H1 (cell line): ENCODE measurements around the gene ISOC2. TPM values are rescaled to one million over a fixed set of nuclear protein-coding genes. Genes with fewer than 3 reads are reported as not detected.

ENCODE experiments used
- CTCF ChIA-PET: fragments of 300-600 bp; sonication (Branson Sonifier 250); formaldehyde crosslinking; loops from one replicate; lab custom pipeline; 2021; ENCODE audit not compliant: partially characterized antibody; lab: Charles Lee
- POLR2A ChIA-PET: fragments of 300-600 bp; sonication (Branson Sonifier 250); formaldehyde crosslinking; loops from one replicate; lab custom pipeline; 2021; ENCODE audit warnings: inconsistent platforms; ENCODE audit not compliant: partially characterized antibody; lab: Charles Lee
- DNase-seq, 2 experiments: peaks; one replicate each; pipeline versions ENCODE4 v3.0.0 to v3.0.0-alpha.2; 2010 to 2022; ENCODE audit warnings: low spot score in 2 of 2, low read depth in 1 of 2, mixed read lengths in 1 of 2
- FAIRE-seq: peaks from 2 replicates; lab custom pipeline; 2011; peaks lifted over from hg19 to GRCh38; lab: Jason Lieb, UNC
- H2AFZ ChIP-seq: 2 replicates; pipeline ENCODE4 v1.8.1; 2012; ENCODE audit warnings: low read length, inconsistent platforms
- H2AK5ac ChIP-seq: 2 replicates; pipeline ENCODE4 v1.6.1; 2013; ENCODE audit warnings: low read depth, low read length
- H2BK120ac ChIP-seq: replicated peaks from 2 replicates; pipeline ENCODE3; 2013; ENCODE audit warnings: low read depth, low read length, inconsistent platforms
- H2BK12ac ChIP-seq: 2 replicates; pipeline ENCODE4 v1.6.1; 2013; ENCODE audit warnings: low read depth, low read length
- H2BK15ac ChIP-seq: 2 replicates; pipeline ENCODE4 v1.6.1; 2013; ENCODE audit warnings: low read length
- H2BK20ac ChIP-seq: 2 replicates; pipeline ENCODE4 v1.6.1; 2013; ENCODE audit warnings: low read length
- H2BK5ac ChIP-seq: 2 replicates; pipeline ENCODE4 v1.6.1; 2013; ENCODE audit warnings: low read depth, low read length
- H3K14ac ChIP-seq: 2 replicates; pipeline ENCODE4 v1.6.1; 2013; ENCODE audit warnings: inconsistent platforms; ENCODE audit not compliant: insufficient read length
- H3K18ac ChIP-seq: 2 replicates; pipeline ENCODE4 v1.6.1; 2013; ENCODE audit warnings: low read length; ENCODE audit errors: extremely low read depth
- H3K23ac ChIP-seq: 2 replicates; pipeline ENCODE4 v1.6.1; 2013; ENCODE audit warnings: inconsistent platforms; ENCODE audit not compliant: insufficient read length
- H3K23me2 ChIP-seq: 2 replicates; pipeline ENCODE4 v1.6.1; 2013; ENCODE audit warnings: low read depth, low read length
- H3K27ac ChIP-seq: 2 replicates; pipeline ENCODE4 v1.6.1; 2011; ENCODE audit warnings: low read depth, low read length, inconsistent platforms
- H3K27me3 ChIP-seq, 4 experiments: replicated peaks in 1 of 4; 1 replicate in 1 of 4; 2 replicates in 3 of 4; pipeline versions ENCODE4 v1.6.1 to v1.8.1; 2011 to 2013; ENCODE audit warnings: low read length in 3 of 4, mild to moderate bottlenecking in 3 of 4, inconsistent platforms in 2 of 4, mixed read lengths in 2 of 4, moderate library complexity in 1 of 4; ENCODE audit not compliant: control insufficient read depth in 3 of 4, insufficient read depth in 3 of 4; ENCODE audit errors: extremely low read depth in 1 of 4
- H3K36me3 ChIP-seq, 4 experiments: 2 replicates each; pipeline versions ENCODE4 v1.6.1 to v1.8.1; 2011 to 2013; ENCODE audit warnings: mild to moderate bottlenecking in 4 of 4, low read length in 3 of 4, moderate library complexity in 2 of 4, control low read depth in 1 of 4, inconsistent platforms in 1 of 4; ENCODE audit not compliant: insufficient read depth in 4 of 4, control insufficient read depth in 2 of 4
- H3K4ac ChIP-seq: replicated peaks from 2 replicates; pipeline ENCODE3; 2013; ENCODE audit warnings: low read length, low read depth, mixed read lengths, inconsistent platforms; ENCODE audit not compliant: insufficient read length
- H3K4me1 ChIP-seq, 4 experiments: replicated peaks in 1 of 4; 1 replicate in 1 of 4; 2 replicates in 3 of 4; pipeline versions ENCODE4 v1.6.1 to v1.8.1; 2011 to 2013; ENCODE audit warnings: low read length in 3 of 4, inconsistent platforms in 2 of 4, mixed read lengths in 1 of 4; ENCODE audit not compliant: insufficient read depth in 4 of 4, control insufficient read depth in 3 of 4
- H3K4me2 ChIP-seq, 2 experiments: 2 replicates each; pipeline versions ENCODE4 v1.6.1 to v1.8.1; 2011 to 2013; ENCODE audit warnings: low read depth in 2 of 2, low read length in 2 of 2, control low read depth in 1 of 2, inconsistent platforms in 1 of 2, mild to moderate bottlenecking in 1 of 2; ENCODE audit not compliant: insufficient read depth in 1 of 2
- H3K4me3 ChIP-seq, 4 experiments: fragments of 200-600, 300-600 bp in 1 of 4; sonication (generic), shearing (Covaris generic), sonication (Bioruptor Twin) in 1 of 4; 2 replicates each; pipeline versions ENCODE4 v1.5.1 to v1.8.1; 2011 to 2016; ENCODE audit warnings: low read length in 4 of 4, low read depth in 3 of 4, control low read depth in 2 of 4, inconsistent platforms in 2 of 4, mild to moderate bottlenecking in 2 of 4, mixed read lengths in 1 of 4, moderate library complexity in 1 of 4; ENCODE audit not compliant: insufficient read depth in 2 of 4; ENCODE audit errors: extremely low read depth in 1 of 4
- H3K56ac ChIP-seq: replicated peaks from 2 replicates; pipeline ENCODE3; 2013; ENCODE audit warnings: low read depth, mild to moderate bottlenecking, mixed read lengths, low read length, inconsistent platforms; ENCODE audit not compliant: insufficient read length
- H3K79me1 ChIP-seq: 2 replicates; pipeline ENCODE4 v1.6.1; 2013; ENCODE audit warnings: low read depth, low read length, control low read depth
- H3K79me2 ChIP-seq, 2 experiments: 2 replicates each; pipeline versions ENCODE4 v1.6.1 to v1.8.1; 2012 to 2013; ENCODE audit warnings: low read length in 2 of 2, mild to moderate bottlenecking in 2 of 2, inconsistent platforms in 1 of 2; ENCODE audit not compliant: insufficient read depth in 2 of 2, control insufficient read depth in 1 of 2
- H3K9ac ChIP-seq, 4 experiments: replicated peaks in 1 of 4; 1 replicate in 1 of 4; 2 replicates in 3 of 4; pipeline versions ENCODE4 v1.6.1 to v1.8.1; 2011 to 2013; ENCODE audit warnings: low read depth in 3 of 4, low read length in 3 of 4, control low read depth in 2 of 4, mild to moderate bottlenecking in 2 of 4, moderate library complexity in 2 of 4, inconsistent platforms in 1 of 4; ENCODE audit errors: extremely low read depth in 1 of 4
- H3K9me3 ChIP-seq, 2 experiments: 2 replicates each; pipeline versions ENCODE4 v1.6.1 to v1.8.1; 2012 to 2013; ENCODE audit warnings: mild to moderate bottlenecking in 2 of 2, moderate library complexity in 2 of 2, control low read depth in 1 of 2, inconsistent platforms in 1 of 2, low read depth in 1 of 2, low read length in 1 of 2, mixed read lengths in 1 of 2; ENCODE audit not compliant: insufficient read depth in 2 of 2
- H4K20me1 ChIP-seq, 2 experiments: replicated peaks in 1 of 2; 2 replicates each; pipeline versions ENCODE3 to v1.8.1; 2011 to 2013; ENCODE audit warnings: inconsistent platforms in 2 of 2, low read length in 2 of 2, mild to moderate bottlenecking in 1 of 2; ENCODE audit not compliant: insufficient read depth in 2 of 2, control insufficient read depth in 1 of 2
- H4K5ac ChIP-seq: 2 replicates; pipeline ENCODE4 v1.6.1; 2013; ENCODE audit warnings: low read length, low read depth, mixed read lengths, inconsistent platforms; ENCODE audit not compliant: insufficient read length
- H4K8ac ChIP-seq: 2 replicates; pipeline ENCODE4 v1.8.0; 2013; ENCODE audit warnings: mild to moderate bottlenecking, moderate library complexity, low read length, inconsistent platforms; ENCODE audit not compliant: insufficient read depth; ENCODE audit errors: extremely low read depth
- H4K91ac ChIP-seq: replicated peaks from 2 replicates; pipeline ENCODE3; 2013; ENCODE audit warnings: low read length, mixed read lengths, inconsistent platforms; ENCODE audit not compliant: insufficient read length
- ASH2L ChIP-seq: fragments of 200-600, 300-600 bp; sonication (generic); IDR thresholded peaks from one replicate; pipeline ENCODE4 v1.7.1; 2017; ENCODE audit warnings: low read length
- GABPA ChIP-seq: IDR thresholded peaks from 2 replicates; pipeline ENCODE4 v1.6.1; 2011; ENCODE audit warnings: mild to moderate bottlenecking, low read length, moderate library complexity, borderline replicate concordance; ENCODE audit not compliant: insufficient read depth
- GTF2F1 ChIP-seq: IDR thresholded peaks from 2 replicates; pipeline ENCODE4 v1.6.1; 2012; ENCODE audit warnings: low read depth, low read length, improper control_type of control experiment, borderline replicate concordance
- HDAC6 ChIP-seq: IDR thresholded peaks from one replicate; pipeline ENCODE4 v1.7.1; 2012; ENCODE audit warnings: low read depth, mild to moderate bottlenecking, inconsistent platforms, low read length, moderate library complexity
- KDM4A ChIP-seq: IDR thresholded peaks from one replicate; pipeline ENCODE4 v1.7.1; 2012; ENCODE audit warnings: low read depth, mild to moderate bottlenecking, moderate library complexity, low read length, inconsistent platforms; ENCODE audit not compliant: severe bottlenecking
- RFX5 ChIP-seq: IDR thresholded peaks from 2 replicates; pipeline ENCODE4 v1.6.1; 2011; ENCODE audit warnings: low read depth, low read length, improper control_type of control experiment, borderline replicate concordance
- SIN3A ChIP-seq, 2 experiments: IDR thresholded peaks in 1 of 2; conservative IDR thresholded peaks in 1 of 2; 2 replicates each; pipeline ENCODE4 v1.6.1; 2011 to 2012; ENCODE audit warnings: low read length in 2 of 2, improper control_type of control experiment in 1 of 2, low read depth in 1 of 2, mild to moderate bottlenecking in 1 of 2
- SIX5 ChIP-seq: IDR thresholded peaks from 2 replicates; pipeline ENCODE4 v1.6.1; 2011; ENCODE audit warnings: mild to moderate bottlenecking, low read depth, low read length
- SP4 ChIP-seq: IDR thresholded peaks from 2 replicates; pipeline ENCODE4 v1.6.1; 2012; ENCODE audit warnings: low read length, inconsistent platforms
- TCF12 ChIP-seq: IDR thresholded peaks from 2 replicates; pipeline ENCODE4 v1.6.1; 2011; ENCODE audit warnings: low read depth, mild to moderate bottlenecking, low read length
- TEAD4 ChIP-seq: IDR thresholded peaks from 2 replicates; pipeline ENCODE4 v1.6.1; 2012; ENCODE audit warnings: low read depth, low read length, inconsistent platforms, mixed read lengths
- WGBS, 2 experiments: shearing (Covaris generic) in 1 of 2; methylation state at CpG; one replicate each; pipeline versions ENCODE4 v1.1.6 to v1.1.7; 2013 to 2015; ENCODE audit warnings: low lambda C conversion rate in 2 of 2, mixed read lengths in 2 of 2, inconsistent platforms in 1 of 2, low coverage in 1 of 2, missing lambda C conversion rate in 1 of 2; ENCODE audit not compliant: insufficient replicate concordance in 2 of 2, insufficient coverage in 1 of 2, insufficient read length in 1 of 2; ENCODE audit errors: extremely low coverage in 1 of 2, missing lambda C conversion rate in 1 of 2; 5-methylcytosine and 5-hydroxymethylcytosine counted together
- polyA plus RNA-seq, 7 experiments: library from polyadenylated mRNA; depleted of rRNA in 3 of 7; stranded (reverse) in 5 of 7; unstranded in 2 of 7; fragments of >200 nt in 5 of 7; fragments of 200-250 nt in 2 of 7; gene quantifications; 1 replicate in 5 of 7; 2 replicates in 1 of 7; 4 replicates in 1 of 7; pipeline versions ENCODE4 v1.2.1 to v1.2.3, GENCODE V29; 2011 to 2013; ENCODE audit warnings: missing spikeins in 2 of 7, mixed read lengths in 2 of 7
- total RNA-seq: library from RNA; stranded (reverse); fragmentation: NEBNext Ultra II Directional; extraction: Animal tissue kit (Norgen Biotek cat#: 25700); gene quantifications from 2 replicates; pipeline ENCODE4 v1.2.1, GENCODE V29; 2021
- TF ChIP-seq, protein P1 (sequence below): IDR thresholded peaks from 2 replicates; pipeline ENCODE4 v1.6.1; 2011; ENCODE audit warnings: low read depth, mild to moderate bottlenecking, low read length; ENCODE audit not compliant: insufficient read depth

The ISOC2 gene
- total and polyA plus RNA-seq, 2 of the 8 experiments (the other 6 are each of a cell fraction or from before 2014, with no cell fraction given), result 96.9 to 152 TPM

DNA sequence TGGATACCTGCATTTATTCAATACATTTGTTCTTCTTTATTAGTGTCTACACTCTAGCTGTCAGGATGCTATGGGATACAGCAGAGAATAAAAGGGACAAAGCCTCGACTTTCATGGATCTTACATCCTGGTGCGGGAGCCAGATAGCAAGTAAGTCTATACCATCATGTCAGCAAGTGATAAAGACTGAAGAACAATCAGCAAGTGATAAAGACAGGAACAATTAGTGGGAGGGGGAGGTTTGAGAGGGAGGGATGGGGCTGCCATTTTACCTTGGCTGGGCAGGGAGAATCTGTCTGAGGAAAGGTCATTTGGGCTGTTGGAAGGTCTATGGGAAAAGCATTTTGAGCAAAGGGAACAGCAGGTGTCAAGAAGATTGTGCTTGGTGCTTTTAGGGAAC lies 51.3 kb downstream of the ISOC2 start:
- no peaks in the 10 kb centered on the region; a peak in 1 of 4 replicates for H3K9me3 ChIP-seq
- H4K8ac ChIP-seq, result no peak overlapping the region
- H2BK12ac ChIP-seq, result no peak overlapping the region
- WGBS, 2 experiments, result 90% methylated on average over 2 of the region's 2 CpGs; no CpG with 5 or more reads in 1 of the 2 experiments
- H3K79me2 ChIP-seq, result peaks cover 12 to 21% of the 10 kb centered on the region in 2 experiments
- H3K4ac ChIP-seq, result no peak overlapping the region
- H2BK15ac ChIP-seq, result no peak overlapping the region
- H3K27me3 ChIP-seq, result peaks cover 0 to 5% (median 2%) of the 10 kb centered on the region in 4 experiments; a peak in 2 of 7 replicates
- H4K20me1 ChIP-seq, result peaks cover 15% of the 10 kb centered on the region in 2 experiments
- H3K36me3 ChIP-seq, result peaks cover 4 to 16% (median 12%) of the 10 kb centered on the region in 4 experiments; a peak in 7 of 8 replicates
- H2BK20ac ChIP-seq, result no peak overlapping the region
- no peak overlapping the region for H2AK5ac ChIP-seq
- H2BK5ac ChIP-seq, result no peak overlapping the region
- peaks cover 0 to 20% (median 13%) of the 10 kb centered on the region in 4 experiments; a peak in 6 of 7 replicates for H3K4me1 ChIP-seq
- no peak overlapping the region for H4K91ac ChIP-seq
- H2AFZ ChIP-seq, result no peak overlapping the region
- H3K4me3 ChIP-seq, result no peak overlapping the region
- no peak for DNase-seq
- H3K23me2 ChIP-seq, result peaks cover 13% of the 10 kb centered on the region
- peaks cover 15% of the 10 kb centered on the region for H3K79me1 ChIP-seq
- no peak overlapping the region for H3K9ac ChIP-seq
- CTCF ChIA-PET, result interaction anchor here (0.7 to 2.1 kb wide), 2 partner anchors 10 to 94 kb away, joined by 4 to 7 read pairs; no protein-coding TSS in a partner anchor
- FAIRE-seq, result no peak
- H3K14ac ChIP-seq, result no peak overlapping the region
- no peak overlapping the region for H3K56ac ChIP-seq
- POLR2A ChIA-PET, result interaction anchor here (0.9 to 34.6 kb wide), 4 partner anchors 9 to 71 kb away, joined by 3 to 874 read pairs (median 8); partner anchors contain the start of genes RPL28, TMEM238 and UBE2S
- no peak overlapping the region for H4K5ac ChIP-seq
- no peak for TF ChIP-seq TCF12
- TF ChIP-seq KDM4A, result no peak
- TF ChIP-seq RFX5, result no peak
- no peak for TF ChIP-seq GTF2F1
- TF ChIP-seq, protein P1, sequence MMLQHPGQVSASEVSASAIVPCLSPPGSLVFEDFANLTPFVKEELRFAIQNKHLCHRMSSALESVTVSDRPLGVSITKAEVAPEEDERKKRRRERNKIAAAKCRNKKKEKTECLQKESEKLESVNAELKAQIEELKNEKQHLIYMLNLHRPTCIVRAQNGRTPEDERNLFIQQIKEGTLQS, result no peak
- TF ChIP-seq SIX5, result no peak
- no peak for TF ChIP-seq TEAD4
- no peak for TF ChIP-seq ASH2L
- no peak for TF ChIP-seq HDAC6
- no peak for TF ChIP-seq GABPA
- no peak for TF ChIP-seq SP4
- TF ChIP-seq SIN3A (conservative IDR thresholded peaks at IDR 0.05 in 1 of 2, IDR thresholded peaks at IDR 0.05 in 1 of 2; ENCODE audit: low read depth in 1 of 2, low read length in 2 of 2), result no peak
- no peak overlapping the region for H3K27ac ChIP-seq
- no peak overlapping the region for H3K18ac ChIP-seq
- no peak overlapping the region for H3K4me2 ChIP-seq
- H3K23ac ChIP-seq, result no peak overlapping the region
- H2BK120ac ChIP-seq, result no peak overlapping the region
